ELR (cell line): ENCODE data around the gene ACAP2.
A peak's percentile ranks its signal among the peaks of the same experiment; 100 is the strongest.
"Not testable (repeated sequence)": the region's sequence is repeated elsewhere in the genome, so short reads cannot be mapped to it uniquely, and the experiment has no call there.

Experiments used
- DNase-seq: peaks from one replicate; pipeline ENCODE4 v3.0.0-alpha.2; 2015; ENCODE audit warnings: low read depth

The ACAP2 gene

DNA sequence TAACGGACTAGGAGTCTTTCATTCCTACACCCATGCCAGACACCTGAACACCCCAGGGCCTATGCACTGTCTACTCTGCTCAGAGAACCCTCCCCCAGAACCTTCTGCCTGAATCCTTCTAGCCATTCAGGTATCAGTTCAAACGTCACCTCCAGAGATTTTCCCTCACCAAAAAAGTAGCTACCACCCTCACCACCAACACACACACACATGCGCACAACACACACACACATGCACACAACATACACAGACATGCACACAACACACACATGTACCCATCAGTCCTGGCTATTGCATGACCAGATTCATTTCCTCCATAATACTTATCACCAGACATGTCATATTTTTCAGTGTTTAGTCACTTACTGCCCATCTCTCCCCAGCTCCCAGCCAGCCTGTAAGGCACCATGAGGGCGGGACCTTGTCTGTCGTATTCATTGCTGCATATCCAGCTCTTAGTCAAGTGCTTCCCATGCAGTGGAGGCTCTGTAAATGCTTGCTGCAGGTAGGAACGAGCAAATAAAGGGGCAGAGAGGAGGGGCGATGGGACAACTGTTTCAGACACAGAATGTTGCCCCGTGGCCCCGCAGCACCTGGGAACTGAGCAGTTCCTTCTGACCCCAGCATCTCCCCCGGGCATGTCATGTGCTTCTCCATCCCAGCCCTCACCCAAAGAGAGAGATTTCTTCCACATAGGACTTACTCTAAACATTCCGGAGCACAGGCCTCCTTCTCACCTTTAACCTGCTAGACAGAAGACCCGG lies 201.0 kb downstream of the ACAP2 start:
- peak; percentile 17 for DNase-seq

DNA sequence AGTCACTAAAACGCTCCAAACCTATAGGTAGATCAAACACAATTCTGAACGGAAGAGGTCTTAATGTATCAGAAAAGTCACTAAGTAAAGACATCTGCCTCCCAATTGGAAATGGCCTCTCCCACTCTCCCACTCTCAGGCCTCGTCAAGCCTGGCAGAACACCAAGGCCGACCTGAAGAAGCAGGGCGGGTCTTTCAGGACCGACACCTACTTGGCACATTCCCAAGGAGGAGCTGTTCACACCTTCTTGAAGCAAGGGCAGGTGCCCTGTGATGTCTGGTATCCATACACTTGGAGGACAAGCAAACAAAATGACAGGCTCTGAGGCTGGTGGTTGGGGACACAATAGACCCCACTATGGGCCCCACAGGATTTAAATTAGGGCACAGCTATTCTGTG lies 201.9 kb downstream of the ACAP2 start:
- no peak for DNase-seq

DNA sequence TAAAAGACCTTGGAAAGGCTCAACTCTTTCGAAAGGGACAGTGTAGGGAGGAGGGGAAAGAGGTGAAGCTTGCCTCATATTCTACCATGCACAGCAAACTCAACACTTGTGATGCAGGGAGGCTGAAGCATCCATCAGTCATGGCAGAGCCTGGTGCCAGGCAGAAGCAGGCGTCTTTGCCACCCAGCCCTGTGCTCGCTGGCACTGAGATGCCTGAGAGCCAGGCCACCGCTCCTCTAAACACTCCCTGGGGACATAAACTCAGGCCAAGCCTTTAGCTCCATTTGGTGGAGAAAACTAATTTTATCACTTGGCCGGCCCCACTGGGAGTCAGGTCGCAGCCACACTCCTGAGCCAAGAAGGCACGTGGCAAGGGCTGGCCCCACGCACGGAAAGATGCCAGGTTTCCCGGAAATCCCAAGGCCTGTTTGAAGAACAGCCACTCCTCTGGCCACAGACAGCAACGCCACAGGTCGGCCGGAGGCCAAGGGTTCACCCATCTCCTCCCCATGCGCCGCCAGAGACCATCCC lies 202.6 kb downstream of the ACAP2 start:
- no peak for DNase-seq

DNA sequence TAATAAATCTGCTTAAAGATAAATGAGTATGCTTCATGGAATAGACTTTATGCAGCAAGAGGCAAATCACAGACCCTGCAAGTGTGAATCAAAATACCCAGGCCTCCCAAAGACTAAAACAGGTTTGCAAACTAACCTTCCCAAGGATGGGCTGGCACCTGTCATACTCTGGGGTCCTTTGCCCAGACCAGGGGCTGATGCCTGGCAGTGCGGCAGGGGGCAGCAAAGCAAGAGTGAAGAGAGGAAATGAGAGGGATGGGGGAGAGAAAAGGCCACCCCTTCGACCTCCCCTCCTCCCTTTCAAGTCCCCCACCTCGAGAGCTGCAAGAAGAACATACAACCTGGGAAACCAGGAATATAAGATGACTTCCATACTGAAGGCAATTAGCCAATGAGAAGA lies 203.7 kb downstream of the ACAP2 start:
- no peak for DNase-seq

DNA sequence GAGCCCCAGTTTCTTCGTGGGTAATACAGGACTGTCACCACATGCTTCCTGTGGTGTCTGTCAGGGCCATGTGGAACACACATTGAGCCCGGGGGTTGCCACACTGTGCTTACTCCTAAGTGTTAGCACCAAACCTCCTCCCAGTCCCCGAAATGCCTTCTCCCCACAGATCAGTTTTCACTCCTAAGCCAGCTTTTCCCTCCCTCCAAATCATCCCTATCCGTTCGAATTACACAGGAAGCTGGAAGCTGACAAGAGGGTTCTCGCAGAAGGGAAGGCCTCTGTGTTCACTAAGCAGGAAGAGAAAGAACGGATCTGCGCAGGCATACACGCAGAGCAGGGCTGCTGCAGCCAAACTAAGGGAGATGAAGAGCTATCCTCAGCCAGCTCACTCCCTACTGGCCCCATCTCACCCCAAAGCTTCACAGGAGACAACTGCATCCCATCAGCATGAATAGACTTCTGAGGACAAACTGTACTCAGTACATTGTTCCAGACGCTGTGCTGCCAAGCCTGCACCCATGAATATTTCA lies 204.2 kb downstream of the ACAP2 start:
- no peak for DNase-seq

DNA sequence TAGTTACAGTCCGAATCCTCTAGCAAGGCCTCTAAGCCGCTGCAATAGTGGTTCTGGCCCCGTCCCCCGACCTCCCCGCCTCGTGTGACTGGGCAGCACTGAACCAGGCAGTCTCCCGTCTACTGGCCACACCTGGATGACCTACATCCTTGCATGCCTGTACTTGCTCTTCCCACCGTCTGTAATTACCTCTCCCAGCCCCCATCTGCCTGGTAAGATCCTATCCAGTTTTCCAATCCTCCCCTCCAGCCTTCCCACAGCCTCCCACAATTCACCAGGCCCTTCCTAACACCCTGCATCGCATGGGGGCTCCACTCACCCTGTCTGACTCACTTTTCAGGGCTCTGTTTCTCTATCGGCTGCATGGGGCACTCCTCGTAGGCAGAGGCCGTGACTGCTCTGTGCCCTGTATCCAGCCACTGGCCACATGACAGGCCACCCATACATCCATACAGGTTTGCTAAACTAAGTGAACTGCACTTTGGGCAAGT lies 204.7 kb downstream of the ACAP2 start:
- no peak for DNase-seq

DNA sequence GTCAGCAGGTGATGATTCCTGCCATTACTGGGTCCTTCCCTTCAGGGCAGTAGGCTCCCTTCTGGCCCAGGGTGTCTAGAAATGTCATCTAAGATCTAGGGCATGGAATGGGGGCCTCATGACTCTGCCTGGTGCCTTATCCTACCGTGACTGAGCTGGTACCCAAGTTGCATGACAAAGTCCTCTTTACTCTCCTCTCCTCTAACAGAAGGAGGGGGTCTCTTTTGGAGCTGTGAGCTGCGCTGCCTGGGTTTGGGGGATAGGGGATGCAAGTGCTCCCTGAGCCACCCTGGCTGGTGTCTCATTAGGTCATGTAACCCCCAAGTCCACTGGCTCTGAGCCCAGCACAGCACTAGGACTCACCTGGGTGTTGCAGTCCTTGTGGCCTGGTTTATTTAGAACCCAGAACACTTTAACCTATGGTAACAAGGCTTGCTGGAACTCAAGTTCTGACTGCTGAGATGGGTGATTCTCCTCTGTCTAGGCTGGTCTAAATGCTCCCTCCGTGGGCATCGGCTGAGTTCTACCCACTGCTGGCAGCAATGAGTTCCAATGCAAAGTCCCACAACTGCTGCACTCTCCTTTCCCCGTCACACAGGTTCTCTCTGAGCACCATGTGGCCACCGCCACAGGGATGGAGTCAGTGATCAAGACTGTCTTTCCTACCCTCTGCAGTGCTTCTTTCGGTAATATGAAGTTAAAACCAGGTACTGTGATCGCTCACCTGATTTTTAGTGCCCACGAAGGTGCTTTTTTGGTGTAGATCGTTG lies 205.8 kb downstream of the ACAP2 start:
- DNase-seq: no peak

DNA sequence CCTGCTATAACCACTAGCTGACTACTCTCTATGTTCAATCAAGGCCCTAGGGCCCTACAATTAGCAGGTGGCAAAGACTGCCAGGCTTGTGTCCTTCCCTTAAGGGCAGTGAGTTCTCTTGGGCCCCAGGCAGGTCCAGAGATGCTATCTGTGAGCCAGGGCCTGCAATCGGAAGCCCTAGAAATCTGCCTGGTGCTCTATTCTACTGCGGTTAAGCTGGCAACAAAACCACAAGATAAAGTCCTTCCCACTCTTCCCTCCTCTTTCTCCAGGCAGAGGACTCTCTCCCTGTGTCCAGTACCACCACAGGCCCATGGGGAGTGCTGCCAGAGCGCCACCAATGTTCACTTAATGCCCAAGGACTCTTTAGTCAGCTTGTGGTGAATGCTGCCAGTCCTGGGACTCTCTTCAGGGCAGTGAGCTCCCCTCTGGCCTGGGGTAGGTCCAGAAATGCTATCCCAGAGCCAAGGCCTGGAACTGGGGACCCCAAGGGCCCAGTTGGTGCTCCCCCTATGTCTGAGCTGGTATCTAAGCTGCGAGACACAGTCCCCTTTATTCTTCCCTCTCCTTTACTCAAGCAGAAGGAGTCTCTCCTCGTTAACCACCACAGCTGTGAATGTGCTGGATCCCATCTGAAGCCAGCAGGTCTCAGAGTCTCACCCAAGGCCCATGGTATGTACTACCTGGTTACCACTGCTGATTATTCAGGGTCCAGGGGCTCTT lies 206.6 kb downstream of the ACAP2 start:
- no peak for DNase-seq

DNA sequence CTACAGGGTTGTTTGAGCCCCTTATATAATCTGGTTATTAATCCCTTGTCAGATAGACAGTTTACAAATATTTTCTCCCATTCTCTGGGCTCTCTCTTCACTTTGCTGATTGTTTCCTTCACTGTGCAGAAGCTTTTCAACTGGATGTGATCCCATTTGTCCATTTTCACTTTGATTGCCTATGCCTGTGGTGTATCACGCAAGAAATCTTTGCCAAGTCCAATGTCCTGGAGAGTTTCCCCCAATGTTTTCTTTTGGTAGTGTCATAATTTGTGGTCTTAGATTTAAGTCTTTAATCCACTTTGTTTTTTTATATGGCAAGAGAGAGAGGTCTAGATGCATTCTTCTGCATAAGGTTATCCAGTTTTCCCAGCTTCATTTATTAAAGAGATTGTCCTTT lies 212.6 kb downstream of the ACAP2 start:
- DNase-seq: no peak

DNA sequence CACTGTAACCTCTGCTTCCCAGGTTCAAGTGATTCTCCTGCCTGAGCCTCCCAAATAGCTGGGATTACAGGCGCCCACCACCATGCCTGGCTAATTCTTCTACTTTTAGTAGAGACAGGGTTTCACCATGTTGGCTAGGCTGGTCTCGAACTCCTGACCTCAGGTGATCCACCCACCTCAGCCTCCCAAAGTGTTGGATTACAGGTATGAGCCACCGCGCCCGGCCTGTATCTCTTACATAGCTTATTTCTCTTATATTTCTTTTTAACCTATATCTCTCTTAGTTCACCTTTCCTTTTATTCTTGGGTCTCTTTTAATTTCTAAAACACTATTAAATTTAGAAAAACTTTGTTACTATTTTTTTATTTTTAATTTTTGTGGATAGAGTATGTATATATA lies 213.9 kb downstream of the ACAP2 start:
- not testable (repeated sequence) for DNase-seq

DNA sequence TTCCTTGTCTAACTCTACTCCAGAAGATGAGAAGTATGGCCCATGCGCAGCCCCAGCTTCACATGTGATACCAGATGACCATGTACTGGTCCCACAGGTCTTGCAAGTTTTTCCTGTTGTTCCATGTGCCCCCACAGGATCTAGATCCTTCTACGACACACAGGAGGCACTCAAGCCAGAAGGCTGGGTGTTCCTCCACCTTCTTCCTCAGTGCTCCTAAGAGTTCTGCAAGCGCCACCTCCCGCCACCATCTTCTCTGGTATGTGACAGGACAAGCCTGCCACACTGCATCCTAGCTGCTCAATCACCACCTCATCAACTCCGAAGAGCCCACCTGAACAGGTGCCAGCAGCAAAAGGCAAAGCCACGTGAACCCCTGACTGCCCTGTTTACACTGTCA lies 214.9 kb downstream of the ACAP2 start:
- no peak for DNase-seq

DNA sequence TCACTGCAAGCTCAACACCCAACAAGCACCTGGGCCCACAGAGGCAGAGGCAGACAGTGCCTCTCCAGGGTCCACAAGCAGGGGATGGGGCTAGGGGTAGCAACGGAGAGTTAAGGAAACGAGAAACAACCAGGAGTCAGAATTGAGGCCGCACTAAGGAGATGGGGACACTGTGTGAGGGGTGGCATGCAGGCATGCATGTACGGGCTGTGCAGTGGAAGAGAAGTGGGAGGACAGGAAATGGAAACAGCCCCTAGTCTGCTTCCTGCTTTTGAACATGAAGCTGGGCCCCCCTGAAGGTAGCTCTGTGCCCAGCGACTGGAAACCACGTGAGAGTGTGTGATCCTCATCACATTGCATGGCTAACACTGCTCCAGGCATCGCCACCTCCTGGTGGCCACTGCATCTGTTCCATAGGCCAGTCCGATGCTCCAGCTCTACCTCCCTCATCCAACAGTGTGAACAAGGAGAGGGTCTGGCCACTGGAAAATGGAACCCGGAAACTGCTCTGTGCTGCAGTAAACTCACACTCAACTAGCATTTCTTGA lies 215.8 kb downstream of the ACAP2 start:
- DNase-seq: peak; percentile 21

DNA sequence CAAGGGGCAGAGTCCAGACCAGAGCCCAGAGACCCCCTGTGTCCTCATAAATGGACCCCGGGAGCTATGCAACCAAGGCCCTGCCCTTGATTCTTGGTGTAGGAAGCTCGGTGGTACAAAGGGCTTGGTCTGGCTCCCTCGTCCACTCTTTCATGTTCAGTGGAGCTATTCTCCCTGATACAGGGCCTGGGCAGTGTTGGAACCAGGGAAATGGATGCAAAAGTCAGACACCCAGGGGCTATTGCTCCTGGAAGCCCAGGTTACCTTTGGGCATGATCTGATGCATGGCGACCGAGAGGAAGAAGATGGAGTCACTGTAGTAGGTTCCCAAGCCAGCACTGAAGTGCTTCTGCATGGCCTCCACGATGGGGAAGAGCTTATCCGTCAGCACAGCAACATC lies 216.4 kb downstream of the ACAP2 start:
- DNase-seq: no peak

DNA sequence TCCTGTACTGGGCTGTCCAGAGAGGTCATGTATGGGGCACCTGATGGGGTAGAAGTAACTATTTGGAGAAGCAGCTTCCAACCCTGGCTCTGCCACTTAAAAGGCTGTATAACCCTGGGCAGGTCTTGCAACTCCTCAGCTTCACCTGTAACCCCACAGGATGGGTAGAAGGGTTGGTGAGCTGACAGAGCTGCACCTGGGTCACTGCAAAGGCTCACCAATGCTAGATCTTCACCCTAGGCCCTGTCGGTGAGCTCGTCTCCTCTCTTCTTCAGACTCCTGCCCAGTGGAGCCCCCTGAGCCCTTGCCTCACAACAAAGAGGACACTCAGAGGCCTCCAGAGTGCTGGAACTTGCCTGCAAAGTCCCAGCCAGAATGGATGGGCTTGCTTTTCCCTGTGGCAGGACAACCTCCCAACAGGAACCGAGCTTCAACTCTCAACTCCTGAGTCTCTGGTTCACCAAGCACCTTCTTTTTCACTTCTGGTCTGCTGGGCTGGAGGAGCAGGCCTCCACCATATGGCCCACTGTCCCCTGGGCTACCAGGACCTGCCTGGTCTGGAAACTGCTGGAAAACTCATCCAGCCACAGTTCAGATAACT lies 217.7 kb downstream of the ACAP2 start:
- DNase-seq: no peak
